Keratinocyte (primary cell): Measurements from ENCODE around the gene ACAD10. TPM values are rescaled to one million over a fixed set of nuclear protein-coding genes. Genes with fewer than 3 reads are reported as not detected.

Source experiments
- DNase-seq: peaks from one replicate; pipeline ENCODE4 v3.0.0-alpha.2; 2011; ENCODE audit warnings: low read depth, missing footprints, low spot score
- FAIRE-seq: peaks from 2 replicates; lab custom pipeline; 2011; peaks lifted over from hg19 to GRCh38; lab: Jason Lieb, UNC
- H2AFZ ChIP-seq: 2 replicates; pipeline ENCODE4 v1.6.0; 2012; ENCODE audit warnings: low read length, control low read depth, inconsistent platforms; ENCODE audit not compliant: control insufficient read depth
- H3K27ac ChIP-seq: 2 replicates; pipeline ENCODE4 v1.5.1; 2011; ENCODE audit warnings: low read length; ENCODE audit not compliant: control insufficient read depth, insufficient read depth
- H3K27me3 ChIP-seq: 3 replicates; pipeline ENCODE4 v1.6.0; 2011; ENCODE audit warnings: low read length; ENCODE audit not compliant: control insufficient read depth, insufficient read depth; ENCODE audit errors: extremely low read depth
- H3K36me3 ChIP-seq, 2 experiments: 2 replicates in 1 of 2; 3 replicates in 1 of 2; pipeline ENCODE4 v1.5.1; 2011; ENCODE audit warnings: low read length in 2 of 2, mild to moderate bottlenecking in 1 of 2; ENCODE audit not compliant: control insufficient read depth in 2 of 2, insufficient read depth in 2 of 2; ENCODE audit errors: extremely low read depth in 1 of 2
- H3K4me1 ChIP-seq: 3 replicates; pipeline ENCODE4 v1.5.1; 2011; ENCODE audit warnings: low read length; ENCODE audit not compliant: control insufficient read depth, insufficient read depth; ENCODE audit errors: extremely low read depth
- H3K4me2 ChIP-seq: 3 replicates; pipeline ENCODE4 v1.6.0; 2011; ENCODE audit warnings: low read depth, low read length; ENCODE audit not compliant: control insufficient read depth, insufficient read depth; ENCODE audit errors: extremely low read depth
- H3K4me3 ChIP-seq, 3 experiments: fragments of 200-600 bp in 1 of 3; sonication (generic) in 1 of 3; 2 replicates in 2 of 3; 3 replicates in 1 of 3; pipeline ENCODE4 v1.5.1; 2011 to 2016; ENCODE audit warnings: low read length in 3 of 3, mild to moderate bottlenecking in 3 of 3, control low read depth in 2 of 3, inconsistent platforms in 1 of 3, low read depth in 1 of 3, mixed read lengths in 1 of 3, mixed run types in 1 of 3, moderate library complexity in 1 of 3; ENCODE audit not compliant: control insufficient read depth in 2 of 3, insufficient read depth in 2 of 3; ENCODE audit errors: extremely low read depth in 1 of 3
- H3K79me2 ChIP-seq: 2 replicates; pipeline ENCODE4 v1.6.0; 2012; ENCODE audit warnings: low read length; ENCODE audit not compliant: control insufficient read depth, insufficient read depth
- H3K9ac ChIP-seq: 3 replicates; pipeline ENCODE4 v1.6.0; 2011; ENCODE audit warnings: low read length; ENCODE audit not compliant: control insufficient read depth, insufficient read depth; ENCODE audit errors: extremely low read depth
- H3K9me1 ChIP-seq: 3 replicates; pipeline ENCODE4 v1.6.0; 2011; ENCODE audit warnings: low read length; ENCODE audit not compliant: control insufficient read depth, insufficient read depth; ENCODE audit errors: extremely low read depth
- H3K9me3 ChIP-seq: 2 replicates; pipeline ENCODE4 v1.5.1; 2012; ENCODE audit warnings: low read depth, low read length; ENCODE audit not compliant: control insufficient read depth
- H4K20me1 ChIP-seq: 3 replicates; pipeline ENCODE4 v1.6.0; 2011; ENCODE audit warnings: low read length; ENCODE audit not compliant: control insufficient read depth, insufficient read depth; ENCODE audit errors: extremely low read depth
- EZH2 ChIP-seq: IDR thresholded peaks from one replicate; pipeline ENCODE4 v1.6.1; 2012; ENCODE audit warnings: inconsistent platforms, mild to moderate bottlenecking, low read length, moderate library complexity
- dilution Hi-C: fragments of 300-500 bp; cut with MboI; formaldehyde crosslinking; loops from one replicate; pipeline ENCODE4 v1.7.0; 2020; ENCODE audit warnings: low sequenced_read_pairs; ENCODE audit not compliant: extremely low pct_ligation_motif_present
- polyA plus RNA-seq, 5 experiments: library from polyadenylated mRNA; depleted of rRNA in 3 of 5; stranded (reverse) in 3 of 5; stranded (forward) in 1 of 5; unstranded in 1 of 5; fragments of >200 nt; gene quantifications; 1 replicate in 1 of 5; 2 replicates in 3 of 5; 3 replicates in 1 of 5; pipeline versions ENCODE4 v1.2.1 to v1.2.3, GENCODE V29; 2011 to 2012; ENCODE audit warnings: missing spikeins in 2 of 5, low read depth in 1 of 5, low replicate concordance in 1 of 5
- TF ChIP-seq, protein P1 (sequence below), 3 experiments: IDR thresholded peaks in 1 of 3; conservative IDR thresholded peaks in 1 of 3; optimal IDR thresholded peaks in 1 of 3; 2 replicates in 2 of 3; 3 replicates in 1 of 3; pipeline versions ENCODE3 to v1.5.1; 2011; ENCODE audit warnings: low read length in 3 of 3, mild to moderate bottlenecking in 3 of 3, moderate library complexity in 2 of 3, control low read depth in 1 of 3, inconsistent platforms in 1 of 3; ENCODE audit not compliant: insufficient read depth in 2 of 3; ENCODE audit errors: extremely low read depth in 1 of 3

The ACAD10 gene
- polyA plus RNA-seq, 1 donor (not counting 4 experiments of a cell fraction or from before 2014, with no cell fraction given), result 13.2 TPM

DNA sequence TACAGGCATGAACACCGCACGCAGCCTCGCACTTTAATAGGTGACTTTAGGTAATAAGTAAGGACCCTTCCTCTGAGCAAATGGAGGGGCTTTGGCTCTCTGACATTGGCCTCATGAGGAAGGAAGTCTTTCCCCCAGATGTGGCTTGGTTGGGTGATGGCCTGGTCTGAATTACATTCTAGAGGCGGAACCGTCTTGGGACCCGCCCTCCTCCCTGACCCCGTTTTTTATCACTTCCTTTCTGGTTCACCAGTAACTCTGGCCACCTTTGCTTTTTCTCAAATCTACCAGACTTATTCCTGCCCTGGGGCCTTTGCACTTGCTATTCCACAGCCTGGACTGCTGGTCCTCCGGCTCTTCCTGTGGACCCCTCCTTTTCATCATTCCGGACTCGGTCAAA lies 94.3 kb downstream of the ACAD10 start:
- dilution Hi-C loops, result no loop called here

DNA sequence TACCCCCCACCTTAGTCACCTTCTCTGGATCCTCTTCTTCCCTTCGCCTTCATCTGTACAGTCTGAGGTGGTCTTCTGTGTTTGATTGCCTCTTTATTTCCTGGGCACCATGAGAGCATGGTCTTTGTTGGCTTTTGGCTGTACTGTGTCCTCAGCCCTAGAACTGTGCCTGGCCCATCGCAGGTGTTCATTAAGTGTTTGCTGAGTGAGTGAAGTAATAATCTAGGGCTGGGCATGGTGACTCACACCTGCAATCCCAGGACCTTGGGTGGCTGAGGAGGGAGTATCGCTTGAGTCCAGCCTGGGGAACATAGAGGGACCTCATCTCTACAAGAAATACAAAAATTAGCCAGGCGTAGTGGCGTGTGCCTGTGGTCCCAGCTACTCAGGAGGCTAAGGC lies 94.8 kb downstream of the ACAD10 start:
- Histone ChIP-seq H3K36me3 (peaks cover 7 to 9% of the 10 kb centered on the region in 2 experiments), H4K20me1 (no peaks in the 10 kb centered on the region), H2AFZ (no peak overlapping the region), H3K9me1 (peaks cover 2% of the 10 kb centered on the region), H3K27me3 (no peaks in the 10 kb centered on the region), H3K4me3 (no peak overlapping the region), H3K9me3 (no peaks in the 10 kb centered on the region), H3K9ac (no peak overlapping the region), H3K27ac (no peak overlapping the region), H3K4me1 (peaks cover 7% of the 10 kb centered on the region), H3K4me2 (no peak overlapping the region), H3K79me2 (no peaks in the 10 kb centered on the region)
- no peak for FAIRE-seq
- DNase-seq, result no peak
- TF ChIP-seq EZH2, result no peak
- TF ChIP-seq, protein P1, sequence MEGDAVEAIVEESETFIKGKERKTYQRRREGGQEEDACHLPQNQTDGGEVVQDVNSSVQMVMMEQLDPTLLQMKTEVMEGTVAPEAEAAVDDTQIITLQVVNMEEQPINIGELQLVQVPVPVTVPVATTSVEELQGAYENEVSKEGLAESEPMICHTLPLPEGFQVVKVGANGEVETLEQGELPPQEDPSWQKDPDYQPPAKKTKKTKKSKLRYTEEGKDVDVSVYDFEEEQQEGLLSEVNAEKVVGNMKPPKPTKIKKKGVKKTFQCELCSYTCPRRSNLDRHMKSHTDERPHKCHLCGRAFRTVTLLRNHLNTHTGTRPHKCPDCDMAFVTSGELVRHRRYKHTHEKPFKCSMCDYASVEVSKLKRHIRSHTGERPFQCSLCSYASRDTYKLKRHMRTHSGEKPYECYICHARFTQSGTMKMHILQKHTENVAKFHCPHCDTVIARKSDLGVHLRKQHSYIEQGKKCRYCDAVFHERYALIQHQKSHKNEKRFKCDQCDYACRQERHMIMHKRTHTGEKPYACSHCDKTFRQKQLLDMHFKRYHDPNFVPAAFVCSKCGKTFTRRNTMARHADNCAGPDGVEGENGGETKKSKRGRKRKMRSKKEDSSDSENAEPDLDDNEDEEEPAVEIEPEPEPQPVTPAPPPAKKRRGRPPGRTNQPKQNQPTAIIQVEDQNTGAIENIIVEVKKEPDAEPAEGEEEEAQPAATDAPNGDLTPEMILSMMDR (optimal IDR thresholded peaks at IDR 0.05 in 1 of 3, IDR thresholded peaks at IDR 0.05 in 1 of 3, conservative IDR thresholded peaks at IDR 0.05 in 1 of 3; ENCODE audit: extremely low read depth in 1 of 3, insufficient read depth in 2 of 3, low read length in 3 of 3), result no peak
- dilution Hi-C loops, result no loop called here

More for the DNA sequence above, 94.3 kb downstream of the ACAD10 start:
- no peak overlapping the region for H3K4me2 ChIP-seq
- H2AFZ ChIP-seq, result no peak overlapping the region
- H3K79me2 ChIP-seq, result no peaks in the 10 kb centered on the region
- no peak overlapping the region for H3K9ac ChIP-seq
- H3K9me3 ChIP-seq, result no peaks in the 10 kb centered on the region
- no peak for DNase-seq
- H3K4me3 ChIP-seq, result no peak overlapping the region
- no peak overlapping the region for H3K27ac ChIP-seq
- FAIRE-seq, result no peak
- no peaks in the 10 kb centered on the region for H4K20me1 ChIP-seq
- peaks cover 12% of the 10 kb centered on the region for H3K4me1 ChIP-seq
- peaks cover 5 to 9% of the 10 kb centered on the region in 2 experiments for H3K36me3 ChIP-seq
- no peaks in the 10 kb centered on the region for H3K27me3 ChIP-seq
- peaks cover 2% of the 10 kb centered on the region for H3K9me1 ChIP-seq
- no peak for TF ChIP-seq EZH2
- TF ChIP-seq, protein P1 (optimal IDR thresholded peaks at IDR 0.05 in 1 of 3, IDR thresholded peaks at IDR 0.05 in 1 of 3, conservative IDR thresholded peaks at IDR 0.05 in 1 of 3; ENCODE audit: extremely low read depth in 1 of 3, insufficient read depth in 2 of 3, low read length in 3 of 3), result no peak
